Measurements from ENCODE around the gene RPS15. TPM values are rescaled to one million over a fixed set of nuclear protein-coding genes. Genes with fewer than 3 reads are reported as not detected.

RPS15 gene
- total RNA-seq (1,000 to 10,000 TPM in 1 of 6 donors, 100 to 1,000 TPM in 5; 596 to 1,125 (median 797) TPM), polyA plus RNA-seq (1,000 to 10,000 TPM; 1,641 to 1,709 TPM)

DNA sequence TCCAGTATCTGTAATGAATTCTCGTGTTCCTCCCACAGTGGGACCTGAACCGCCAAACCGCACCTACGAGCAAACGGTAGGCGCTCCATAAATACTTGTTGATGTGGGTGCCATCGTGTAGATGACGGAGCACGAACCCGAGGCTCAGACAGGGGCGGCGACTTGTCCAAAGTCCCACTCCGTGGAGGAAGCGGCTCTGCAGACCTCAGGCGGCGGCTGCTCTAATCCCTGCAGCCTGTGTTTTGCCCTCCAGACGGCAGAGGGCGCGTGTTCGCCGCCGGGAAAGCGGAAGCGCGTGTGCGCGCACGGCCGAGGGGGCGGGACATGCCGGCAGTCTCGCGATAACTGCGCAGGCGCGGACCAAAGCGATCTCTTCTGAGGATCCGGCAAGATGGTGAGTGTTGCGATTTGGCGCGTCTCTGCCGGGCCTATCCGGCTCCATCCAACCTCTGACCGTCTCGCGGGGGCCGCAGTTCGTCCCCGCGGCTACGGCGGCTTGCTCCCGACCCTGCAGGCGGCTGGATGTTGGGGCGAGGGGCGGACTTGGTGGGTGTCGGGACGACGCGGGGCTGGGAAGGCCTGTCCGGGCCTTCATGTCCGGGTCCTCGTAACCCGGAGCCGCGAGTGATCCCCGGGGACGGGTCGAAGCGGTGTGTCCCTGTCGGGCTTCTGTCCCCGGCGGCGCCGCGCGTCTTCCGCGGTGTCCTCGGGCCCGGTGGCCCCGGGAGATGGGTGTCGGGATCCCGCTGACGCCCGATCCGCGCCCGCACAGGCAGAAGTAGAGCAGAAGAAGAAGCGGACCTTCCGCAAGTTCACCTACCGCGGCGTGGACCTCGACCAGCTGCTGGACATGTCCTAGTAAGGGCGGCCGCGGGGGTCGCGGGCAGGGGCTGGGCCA is at the start of gene RPS15:
RPS15 (plus strand) TSS at position 362 of the 898 bp plus-strand sequence; CDS start at position 392, 30 bp downstream.
- Histone ChIP-seq H3K4me1 (peaks cover 0 to 17% (median 6%) of the 10 kb centered on the region in 3 donors), H3K4me3 (peak within 1 kb of the TSS; percentile 77 to 95 (median 80)), H3K36me3 (peaks cover 11 to 40% (median 16%) of the 10 kb centered on the region in 3 donors), H3K27ac (peak within 1 kb of the TSS; percentile 77 to 89 (median 84)), H3K27me3 (no peaks in the 10 kb centered on the region), H3K9me3 (no peaks in the 10 kb centered on the region)
- intact Hi-C loops (cut with DNase I) = no loop called here
- peak; percentile 77 to 97 (median 92) for TF ChIP-seq CTCF (IDR thresholded peaks at IDR 0.05)
- DNase-seq (peak; percentile 93 to 99 (median 96)), FAIRE-seq (no peak), ATAC-seq (peak; percentile 91 to 97 (median 94))
- 1 to 2% methylated on average over 79 to 100 of the region's 100 CpGs for WGBS, 2 donors

- no peak overlapping the region for H3K4me3 ChIP-seq
- no peak overlapping the region for H3K27ac ChIP-seq
- H3K9me3 ChIP-seq = no peaks in the 10 kb centered on the region
- ATAC-seq (no peak), DNase-seq (no peak), FAIRE-seq (no peak)
- WGBS, 2 donors = 90 to 91% methylated on average over 17 of the region's 17 CpGs
- peaks cover 6 to 19% (median 19%) of the 10 kb centered on the region in 3 donors for H3K4me1 ChIP-seq
- no peak for TF ChIP-seq CTCF (IDR thresholded peaks at IDR 0.05)
- peaks cover 0 to 28% (median 10%) of the 10 kb centered on the region in 3 donors for H3K36me3 ChIP-seq
- intact Hi-C loops (cut with DNase I) = no loop called here
- H3K27me3 ChIP-seq = no peaks in the 10 kb centered on the region
These were observed 49.6 kb upstream of the RPS15 start for GRCh38 chr19:1388637-1389026.

DNA sequence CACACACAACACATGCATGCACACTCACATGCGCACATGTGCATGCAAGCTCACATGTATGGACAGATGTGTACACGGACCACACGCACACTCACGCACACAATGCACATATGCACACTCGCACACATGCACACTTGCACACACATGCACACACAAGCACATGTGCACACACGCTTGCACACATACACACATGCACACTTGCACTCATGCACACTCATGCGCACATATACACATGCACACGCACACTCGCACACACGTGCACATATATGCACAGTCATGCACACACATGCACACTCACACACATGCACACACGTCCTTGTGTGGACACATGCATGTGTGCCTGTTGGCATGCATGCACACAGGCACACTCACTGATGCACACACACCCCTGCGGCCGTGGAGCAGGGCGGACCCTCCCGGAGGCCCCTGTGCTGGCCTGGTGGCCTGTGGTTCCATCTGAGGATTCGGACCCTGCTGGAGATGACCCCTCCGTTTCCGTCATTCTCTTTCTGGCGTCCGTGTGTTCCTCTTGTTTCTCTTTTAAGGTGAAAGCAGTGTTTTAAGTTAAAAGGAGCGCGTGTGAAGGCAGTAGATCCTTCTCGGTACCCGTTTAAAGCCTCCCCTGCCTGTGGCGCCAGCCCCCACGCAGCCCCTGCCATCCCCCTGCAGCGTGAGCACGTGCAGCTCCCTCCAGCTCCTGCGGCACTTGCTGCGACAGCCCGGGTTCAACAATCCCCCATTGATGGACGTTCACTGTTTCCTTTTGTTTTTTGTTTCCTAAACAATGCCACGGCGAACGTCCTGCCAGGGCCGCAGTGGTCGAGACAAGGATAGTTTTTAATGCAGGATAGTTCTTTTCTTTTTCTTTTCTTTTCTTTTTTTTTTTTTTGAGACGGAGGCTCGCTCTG is 48.9 kb upstream of the RPS15 start:
- no peak for ATAC-seq
- peaks cover 6 to 19% (median 19%) of the 10 kb centered on the region in 3 donors for H3K4me1 ChIP-seq
- peak in 1 of 6 donors; percentile 35 for DNase-seq
- H3K4me3 ChIP-seq = no peak overlapping the region
- no peaks in the 10 kb centered on the region for H3K9me3 ChIP-seq
- no peaks in the 10 kb centered on the region for H3K27me3 ChIP-seq
- FAIRE-seq = no peak
- no peak for TF ChIP-seq CTCF (IDR thresholded peaks at IDR 0.05)
- WGBS, 2 donors = 92% methylated on average over 39 of the region's 39 CpGs
- H3K36me3 ChIP-seq = peaks cover 0 to 28% (median 10%) of the 10 kb centered on the region in 3 donors
- intact Hi-C loops (cut with DNase I) = no loop called here
- no peak overlapping the region for H3K27ac ChIP-seq

GRCh38 chr19:1390890-1391423 is 47.2 kb upstream of the RPS15 start:
- no peak for TF ChIP-seq CTCF (IDR thresholded peaks at IDR 0.05)
- ATAC-seq (no peak), DNase-seq (peak in 2 of 6 donors; percentile 50 to 71), FAIRE-seq (no peak)
- Histone ChIP-seq H3K27me3 (no peaks in the 10 kb centered on the region), H3K4me1 (peaks cover 12 to 21% (median 16%) of the 10 kb centered on the region in 3 donors), H3K36me3 (peaks cover 0 to 28% (median 10%) of the 10 kb centered on the region in 3 donors), H3K27ac (no peak overlapping the region), H3K9me3 (no peaks in the 10 kb centered on the region), H3K4me3 (no peak overlapping the region)
- 92 to 95% methylated on average over 42 of the region's 42 CpGs for WGBS, 2 donors
- intact Hi-C loops (cut with DNase I) = no loop called here
